ENCODE data around the gene TLE1. TPM values are rescaled to one million over a fixed set of nuclear protein-coding genes. Genes with fewer than 3 reads are reported as not detected.

The TLE1 gene
- total RNA-seq, 1 experiment from 2014 or later, result 28.5 TPM

DNA sequence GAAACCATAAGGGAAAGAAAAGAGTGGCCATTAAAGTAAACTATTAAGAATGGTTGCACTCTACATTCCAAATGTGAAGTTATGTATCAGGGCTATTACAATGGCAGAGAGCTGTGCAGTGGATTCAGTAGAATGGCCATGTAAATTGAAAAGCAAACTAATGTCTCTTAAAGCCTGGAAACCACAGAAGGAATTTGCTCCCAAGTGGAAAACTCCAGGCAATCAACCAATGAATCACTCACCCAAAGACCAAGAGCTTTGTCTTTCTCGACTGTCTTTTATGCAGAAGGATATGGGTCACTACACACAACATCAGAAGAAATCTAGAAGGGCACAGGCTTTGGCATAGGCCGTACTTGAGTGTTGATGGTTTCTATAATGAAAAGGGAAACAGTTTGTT, 114.9 kb downstream of the TLE1 start:
- DNase-seq (ENCODE audit: low read depth, low spot score), result no peak
- in situ Hi-C loops (cut with HindIII; ENCODE audit: low pct_unique_long_range_greater_than_20kb, low sequenced_read_pairs), result no loop called here

DNA sequence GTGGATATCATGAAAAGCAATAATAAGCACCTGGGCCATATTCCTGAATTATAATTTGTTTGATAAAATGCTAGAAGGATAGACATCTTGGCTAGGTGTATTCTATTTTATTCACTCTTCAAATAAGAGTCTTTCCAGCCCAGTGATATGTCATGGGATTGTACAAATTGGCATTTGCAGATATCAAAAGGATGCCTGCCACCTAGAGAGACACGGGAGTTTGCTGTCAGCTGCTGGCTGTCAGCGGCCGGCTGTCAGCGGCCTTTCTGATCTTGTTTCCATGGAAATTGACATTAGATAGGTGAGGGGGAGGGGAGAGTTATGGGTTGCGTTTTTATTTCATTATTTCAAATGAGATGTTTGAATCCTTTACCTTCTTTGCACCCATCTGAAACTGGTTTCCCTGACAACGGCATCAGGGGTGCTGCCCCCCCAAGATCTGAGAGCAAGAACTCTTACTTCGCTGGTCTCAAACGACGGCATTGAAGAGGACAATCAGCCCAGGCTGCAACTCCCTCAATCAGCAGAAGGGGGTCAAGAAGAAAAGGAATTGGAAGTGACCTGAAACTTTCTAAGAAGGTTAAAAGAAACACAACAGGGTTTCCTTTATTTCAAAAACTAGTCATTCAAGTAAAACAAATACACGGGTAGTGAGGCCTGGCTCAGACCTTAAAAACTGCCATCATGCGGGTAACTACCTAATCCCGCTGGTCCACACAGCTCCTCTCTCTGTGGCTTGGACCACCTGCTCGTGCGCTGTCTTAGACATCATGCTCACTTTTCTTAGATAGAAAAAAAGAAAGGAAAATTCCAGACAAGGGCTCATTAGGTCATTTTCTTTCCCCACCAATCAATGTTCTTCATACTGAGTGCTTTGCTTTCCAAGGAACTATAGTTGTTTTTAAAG, 115.7 kb downstream of the TLE1 start:
- in situ Hi-C loops (cut with HindIII; ENCODE audit: low pct_unique_long_range_greater_than_20kb, low sequenced_read_pairs), result no loop called here
- no peak for DNase-seq (ENCODE audit: low read depth, low spot score)

DNA sequence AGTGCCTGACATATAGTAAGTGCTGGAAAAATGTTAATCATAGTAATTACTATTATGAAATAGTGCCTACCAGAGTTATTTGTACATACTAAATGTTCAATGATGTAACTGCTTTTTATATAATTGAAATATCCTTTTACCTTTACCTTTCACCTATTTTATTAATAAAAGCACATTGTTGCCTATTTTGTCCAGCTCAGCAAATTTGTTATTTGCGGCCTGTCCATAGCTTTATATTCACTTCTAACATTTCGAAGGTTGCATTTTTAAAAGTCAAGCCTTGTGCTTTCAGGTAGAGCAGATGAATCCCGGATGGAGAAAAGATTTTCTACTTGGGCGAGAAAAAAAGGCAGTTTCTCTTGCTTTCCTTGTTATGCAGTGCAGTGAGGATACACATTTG, 119.3 kb downstream of the TLE1 start:
- in situ Hi-C loops (cut with HindIII; ENCODE audit: low pct_unique_long_range_greater_than_20kb, low sequenced_read_pairs), result no loop called here
- no peak for DNase-seq (ENCODE audit: low read depth, low spot score)

- in situ Hi-C loops (cut with HindIII; ENCODE audit: low pct_unique_long_range_greater_than_20kb, low sequenced_read_pairs), result no loop called here
- DNase-seq (ENCODE audit: low read depth, low spot score), result no peak
Observed at GRCh38 chr9:81566074-81566698, 123.2 kb downstream of the TLE1 start.

DNA sequence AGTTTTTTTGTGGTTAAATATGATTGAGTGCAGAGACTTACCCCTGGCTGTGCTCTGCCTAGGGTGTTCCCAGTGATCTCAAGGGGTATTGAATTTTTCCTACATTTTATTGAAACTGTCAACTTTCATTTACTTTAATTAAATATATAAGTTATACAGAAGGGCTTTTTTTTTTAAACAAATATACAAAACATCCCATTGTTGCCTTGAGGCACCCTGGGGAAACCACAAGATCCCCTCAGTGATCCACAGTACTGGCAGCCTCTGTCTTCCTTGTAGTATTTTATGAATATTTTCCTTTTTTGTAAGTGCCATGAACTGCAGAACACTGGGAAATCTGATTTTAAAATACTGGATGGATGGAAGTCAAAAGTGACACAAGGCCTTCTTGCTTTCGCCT, 123.7 kb downstream of the TLE1 start:
- in situ Hi-C loops (cut with HindIII; ENCODE audit: low pct_unique_long_range_greater_than_20kb, low sequenced_read_pairs), result no loop called here
- DNase-seq (ENCODE audit: low read depth, low spot score), result peak; percentile 52

DNA sequence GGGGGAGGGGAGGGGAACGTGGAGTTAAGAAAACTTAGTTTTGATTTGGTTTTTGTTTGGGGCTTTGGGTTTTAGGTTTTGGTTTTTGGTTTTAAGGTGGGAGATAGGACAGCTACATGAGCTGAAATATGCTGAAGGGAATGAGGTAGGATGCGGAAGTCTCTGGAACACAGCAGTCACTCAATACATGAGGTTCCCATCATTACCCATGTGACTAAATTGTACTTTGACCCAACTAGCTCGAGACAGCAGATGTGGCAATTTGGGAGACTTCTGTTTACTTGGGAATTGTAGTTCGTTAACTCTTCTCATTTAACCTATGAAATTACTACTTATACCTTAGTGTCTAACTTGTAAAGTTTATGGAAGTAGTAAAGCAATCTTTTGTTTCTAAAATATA, 124.2 kb downstream of the TLE1 start:
- in situ Hi-C loops (cut with HindIII; ENCODE audit: low pct_unique_long_range_greater_than_20kb, low sequenced_read_pairs), result no loop called here
- DNase-seq (ENCODE audit: low read depth, low spot score), result no peak

- in situ Hi-C loops (cut with HindIII; ENCODE audit: low pct_unique_long_range_greater_than_20kb, low sequenced_read_pairs), result no loop called here
- DNase-seq (ENCODE audit: low read depth, low spot score), result no peak
Observed at GRCh38 chr9:81564632-81565031, 124.7 kb downstream of the TLE1 start.

DNA sequence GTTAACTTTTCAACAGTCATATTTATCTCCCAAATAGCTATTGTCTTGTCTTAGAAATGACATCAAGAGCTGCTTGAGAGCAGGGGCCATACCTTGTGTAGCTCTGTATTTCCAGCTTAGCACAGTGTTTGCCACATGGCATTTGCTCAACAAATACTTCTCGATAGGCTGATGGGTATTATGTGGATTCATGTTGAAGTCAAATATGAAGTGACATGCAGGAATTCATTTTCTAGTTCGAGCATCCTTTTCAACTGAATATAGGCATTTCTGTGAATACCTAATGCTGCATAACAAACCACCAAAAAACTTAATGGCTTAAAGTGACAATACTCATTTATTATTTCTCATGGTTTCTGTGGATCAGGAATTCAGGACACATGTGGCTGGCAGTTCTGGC, 125.6 kb downstream of the TLE1 start:
- DNase-seq (ENCODE audit: low read depth, low spot score), result no peak

DNA sequence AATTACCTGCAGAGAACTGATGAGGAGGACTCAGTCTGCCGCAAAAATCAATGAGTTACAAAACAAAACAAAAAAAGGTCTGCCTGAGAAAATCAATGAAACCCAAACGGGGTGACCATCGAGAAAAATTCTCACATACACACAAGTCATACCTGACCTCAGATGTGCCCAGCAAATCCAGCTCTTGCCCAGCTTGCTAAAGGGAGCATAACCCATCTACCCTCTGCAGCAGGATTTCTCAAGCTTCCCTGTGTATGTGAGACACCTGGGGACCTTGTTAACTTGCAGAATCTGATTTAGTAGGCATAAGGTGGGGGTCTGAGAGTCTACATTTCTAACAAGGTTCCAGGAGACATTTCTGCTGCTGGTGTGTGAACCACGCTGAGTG, 126.3 kb downstream of the TLE1 start:
- in situ Hi-C loops (cut with HindIII; ENCODE audit: low pct_unique_long_range_greater_than_20kb, low sequenced_read_pairs), result no loop called here

More for the DNA sequence above, 125.6 kb downstream of the TLE1 start:
- in situ Hi-C loops (cut with HindIII; ENCODE audit: low pct_unique_long_range_greater_than_20kb, low sequenced_read_pairs), result no loop called here

GRCh38 chr9:81562231-81563019, 126.9 kb downstream of the TLE1 start:
- peak; percentile 92 for DNase-seq (ENCODE audit: low read depth, low spot score)
- in situ Hi-C loops (cut with HindIII; ENCODE audit: low pct_unique_long_range_greater_than_20kb, low sequenced_read_pairs), result no loop called here

More for the DNA sequence above, 126.3 kb downstream of the TLE1 start:
- no peak for DNase-seq (ENCODE audit: low read depth, low spot score)

DNA sequence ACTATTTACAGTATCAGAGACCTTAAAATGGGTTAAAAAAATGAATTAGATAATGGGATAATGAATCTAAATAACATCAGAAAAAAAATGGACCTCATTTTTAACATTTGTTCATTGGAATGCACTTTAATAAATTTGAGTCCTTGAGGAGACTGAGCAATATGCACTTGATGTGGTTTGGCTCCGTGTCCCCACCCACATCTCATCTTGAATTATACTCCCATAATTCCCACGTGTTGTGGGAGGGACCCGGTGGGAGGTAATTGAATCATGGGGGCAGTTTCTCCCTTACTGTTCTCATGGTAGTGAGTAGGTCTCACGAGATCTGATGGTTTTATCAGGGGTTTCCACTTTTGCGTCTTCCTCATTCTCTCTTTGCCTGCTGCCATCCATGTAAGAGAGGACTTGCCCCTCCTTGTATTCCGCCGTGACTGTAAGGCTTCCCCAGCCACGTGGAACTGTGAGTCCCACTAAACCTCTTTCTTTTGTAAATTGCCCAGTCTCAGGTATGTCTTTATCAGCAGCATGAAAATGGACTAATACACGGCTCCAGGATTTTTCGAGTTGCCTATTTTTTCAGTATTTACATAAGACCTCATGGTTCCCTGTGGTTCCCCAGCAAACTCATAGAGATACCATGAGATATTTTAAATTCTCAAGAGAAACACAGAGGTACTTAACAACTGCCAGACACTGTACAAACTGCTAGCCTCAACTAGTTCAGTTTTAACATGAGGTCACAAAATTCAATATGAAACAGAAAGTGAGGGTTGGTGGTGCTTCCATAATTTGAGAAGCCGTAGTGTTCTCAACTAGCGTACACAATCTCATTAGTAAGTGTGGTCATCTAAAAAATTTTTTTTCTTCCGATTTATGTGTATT, 128.3 kb downstream of the TLE1 start:
- no peak for DNase-seq (ENCODE audit: low read depth, low spot score)
- in situ Hi-C loops (cut with HindIII; ENCODE audit: low pct_unique_long_range_greater_than_20kb, low sequenced_read_pairs), result no loop called here

GRCh38 chr9:81559709-81560108, 129.6 kb downstream of the TLE1 start:
- DNase-seq (ENCODE audit: low read depth, low spot score), result peak; percentile 97
- in situ Hi-C loops (cut with HindIII; ENCODE audit: low pct_unique_long_range_greater_than_20kb, low sequenced_read_pairs), result no loop called here

DNA sequence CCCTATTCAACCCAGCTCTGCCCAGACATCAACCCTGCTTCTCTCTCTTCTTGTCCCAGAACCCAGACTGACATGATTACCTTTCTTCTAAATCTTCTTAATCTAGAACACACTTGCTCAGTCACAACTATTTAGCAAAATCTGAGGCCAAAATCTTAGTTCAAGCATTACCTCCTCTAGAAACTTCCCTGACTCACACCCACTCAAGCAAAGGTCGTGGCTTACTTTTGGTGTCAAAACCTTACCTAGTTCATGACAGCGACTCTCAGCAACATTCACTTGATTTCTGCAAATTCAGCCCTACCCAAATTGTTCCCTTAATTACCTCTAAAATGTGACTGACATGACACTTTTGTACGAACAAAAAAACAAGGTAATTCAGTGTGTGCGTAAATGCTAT, 130.2 kb downstream of the TLE1 start:
- DNase-seq (ENCODE audit: low read depth, low spot score), result no peak
- in situ Hi-C loops (cut with HindIII; ENCODE audit: low pct_unique_long_range_greater_than_20kb, low sequenced_read_pairs), result no loop called here

- in situ Hi-C loops (cut with HindIII; ENCODE audit: low pct_unique_long_range_greater_than_20kb, low sequenced_read_pairs), result no loop called here
- DNase-seq (ENCODE audit: low read depth, low spot score), result peak; percentile 54
Observed at GRCh38 chr9:81558091-81558830, 131.1 kb downstream of the TLE1 start.

- in situ Hi-C loops (cut with HindIII; ENCODE audit: low pct_unique_long_range_greater_than_20kb, low sequenced_read_pairs), result no loop called here
- DNase-seq (ENCODE audit: low read depth, low spot score), result peak; percentile 54
Observed at GRCh38 chr9:81557452-81558090, 131.8 kb downstream of the TLE1 start.

DNA sequence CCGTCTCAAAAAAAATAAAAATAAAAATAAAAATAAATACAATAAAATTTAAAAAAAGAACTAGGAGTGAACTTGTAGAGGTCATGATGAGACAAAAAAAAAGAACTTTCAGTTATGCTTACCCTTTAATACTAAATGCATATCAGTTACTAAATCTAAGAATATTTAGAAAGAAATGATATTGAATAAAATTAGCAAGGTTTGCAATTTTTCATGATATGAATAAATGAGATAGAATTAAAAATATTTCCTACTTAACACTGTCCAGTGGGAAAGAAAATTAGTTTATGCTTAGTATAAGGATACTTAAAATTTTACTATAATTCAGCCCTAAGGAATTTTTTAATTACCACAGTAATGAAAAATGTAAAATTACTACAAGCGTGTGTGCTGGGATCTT, 132.4 kb downstream of the TLE1 start:
- in situ Hi-C loops (cut with HindIII; ENCODE audit: low pct_unique_long_range_greater_than_20kb, low sequenced_read_pairs), result no loop called here
- no peak for DNase-seq (ENCODE audit: low read depth, low spot score)
